Testis (tissue), 2 donors: Measurements from ENCODE around the gene FUT8.

Source experiments
- CTCF ChIP-seq, 3 experiments: fragments of 450-650 bp in 2 of 3; fragments of 200-600 bp in 1 of 3; sonication (generic) in 1 of 3; IDR thresholded peaks; one replicate each; pipeline ENCODE4 v1.5.1; 2016 to 2019; ENCODE audit warnings: antibody characterized with exemption in 3 of 3, mild to moderate bottlenecking in 2 of 3, moderate library complexity in 1 of 3
- POLR2A ChIP-seq: fragments of 450-650 bp; IDR thresholded peaks from one replicate; pipeline ENCODE4 v1.6.1; 2017; ENCODE audit warnings: antibody characterized with exemption, mild to moderate bottlenecking, moderate library complexity

GRCh38 chr14:65506801-65507200 lies 94.3 kb downstream of the FUT8 start:
- TF ChIP-seq POLR2A = no peak
- TF ChIP-seq CTCF (IDR thresholded peaks at IDR 0.05) = no peak
